HG03064 (cell line): Measurements from ENCODE around the gene FOXL2.

ENCODE experiments used
- ATAC-seq: cut with Tn5 transposase; IDR thresholded peaks from one replicate; pipeline ENCODE4 v1.9.1; 2021; ENCODE audit warnings: low read depth; ENCODE audit not compliant: unreplicated experiment

The FOXL2 gene

GRCh38 chr3:138945709-138946662, 951 bp downstream of the FOXL2 start:
- no peak for ATAC-seq

- no peak for ATAC-seq
Observed at GRCh38 chr3:138944929-138945708, 1.8 kb downstream of the FOXL2 start.

- ATAC-seq = no peak
Observed at GRCh38 chr3:138944654-138944928, 2.3 kb downstream of the FOXL2 start.

GRCh38 chr3:138943724-138944653, 2.9 kb downstream of the FOXL2 start:
- no peak for ATAC-seq

- ATAC-seq = no peak
Observed at GRCh38 chr3:138942861-138943623, 3.9 kb downstream of the FOXL2 start.

- no peak for ATAC-seq
Observed at GRCh38 chr3:138942271-138942670, 4.7 kb downstream of the FOXL2 start.

- no peak for ATAC-seq
Observed at GRCh38 chr3:138941259-138941885, 5.6 kb downstream of the FOXL2 start.

- ATAC-seq = no peak
Observed at GRCh38 chr3:138940446-138940845, 6.5 kb downstream of the FOXL2 start.

GRCh38 chr3:138939561-138940241, 7.2 kb downstream of the FOXL2 start:
- no peak for ATAC-seq

GRCh38 chr3:138938877-138939560, 7.9 kb downstream of the FOXL2 start:
- no peak for ATAC-seq

- no peak for ATAC-seq
Observed at GRCh38 chr3:138938056-138938876, 8.7 kb downstream of the FOXL2 start.

- ATAC-seq = no peak
Observed at GRCh38 chr3:138937690-138938055, 9.3 kb downstream of the FOXL2 start.

GRCh38 chr3:138936741-138937689, 9.9 kb downstream of the FOXL2 start:
- ATAC-seq = no peak

- ATAC-seq = no peak
Observed at GRCh38 chr3:138935863-138936740, 10.8 kb downstream of the FOXL2 start.

GRCh38 chr3:138935505-138935862, 11.5 kb downstream of the FOXL2 start:
- no peak for ATAC-seq
